Panc1 (cell line): Measurements from ENCODE around the gene NKAIN2. TPM values are rescaled to one million over a fixed set of nuclear protein-coding genes. Genes with fewer than 3 reads are reported as not detected.
A peak's percentile ranks its signal among the peaks of the same experiment; 100 is the strongest.

Experiments used
- ATAC-seq: fragments of 200-7000 bp; cut with Tn5 transposase; 2 replicates; pipeline ENCODE4 v1.9.1; 2020; ENCODE audit warnings: mild to moderate bottlenecking, moderate library complexity
- BruUV-seq: library from RNA; stranded (reverse); fragments of 400-500 nt; replicated peaks from 2 replicates; lab custom pipeline; 2021; lab: Mats Ljungman, UMichigan
- CTCF ChIA-PET: fragments of 300-600 bp; sonication (Branson Sonifier 250); formaldehyde crosslinking; loops from one replicate; lab custom pipeline; 2022; ENCODE audit warnings: antibody characterized with exemption; lab: Charles Lee
- POLR2A ChIA-PET: fragments of 300-600 bp; sonication (Branson Sonifier 250); formaldehyde crosslinking; loops from one replicate; lab custom pipeline; 2022; ENCODE audit warnings: antibody characterized with exemption; lab: Charles Lee
- DNase-seq: peaks from one replicate; pipeline ENCODE4 v3.0.0-alpha.2; 2010; ENCODE audit warnings: low read depth, low spot score
- H3K27ac ChIP-seq: 2 replicates; pipeline ENCODE4 v1.5.1; 2011; ENCODE audit warnings: mild to moderate bottlenecking, low read length, inconsistent platforms
- H3K27me3 ChIP-seq: fragments of 200-500 bp; sonication (Bioruptor generic); 2 replicates; pipeline ENCODE4 v1.6.0; 2014; ENCODE audit warnings: low read length, inconsistent platforms; ENCODE audit not compliant: control insufficient read depth, insufficient read depth
- H3K36me3 ChIP-seq: fragments of 200-500 bp; sonication (Bioruptor generic); 2 replicates; pipeline ENCODE4 v1.5.1; 2014; ENCODE audit warnings: inconsistent platforms, mild to moderate bottlenecking, low read length, moderate library complexity; ENCODE audit not compliant: control insufficient read depth, insufficient read depth
- H3K4me1 ChIP-seq: 2 replicates; pipeline ENCODE4 v1.5.1; 2011; ENCODE audit warnings: inconsistent platforms, mild to moderate bottlenecking, low read length, moderate library complexity; ENCODE audit not compliant: control insufficient read depth, insufficient read depth
- H3K4me3 ChIP-seq, 2 experiments: 2 replicates each; pipeline ENCODE4 v1.5.1; 2011 to 2012; ENCODE audit warnings: low read depth in 2 of 2, low read length in 2 of 2, mild to moderate bottlenecking in 2 of 2, inconsistent platforms in 1 of 2, moderate library complexity in 1 of 2
- H3K9me3 ChIP-seq: fragments of 200-500 bp; sonication (Bioruptor generic); 2 replicates; pipeline ENCODE4 v1.5.1; 2014; ENCODE audit warnings: low read depth, mild to moderate bottlenecking, inconsistent platforms, low read length, moderate library complexity; ENCODE audit not compliant: control insufficient read depth, insufficient read depth
- CTCF ChIP-seq: fragments of 450-650 bp; IDR thresholded peaks from 2 replicates; pipeline ENCODE4 v1.5.1; 2017; ENCODE audit warnings: mild to moderate bottlenecking
- POLR2AphosphoS5 ChIP-seq: IDR thresholded peaks from 2 replicates; pipeline ENCODE4 v1.6.1; 2012; ENCODE audit warnings: mild to moderate bottlenecking, low read depth, low read length, moderate library complexity
- REST ChIP-seq, 2 experiments: IDR thresholded peaks; 2 replicates each; pipeline ENCODE4 v1.6.1; 2011 to 2012; ENCODE audit warnings: low read depth in 2 of 2, control low read depth in 1 of 2, low read length in 1 of 2, mild to moderate bottlenecking in 1 of 2, moderate library complexity in 1 of 2; ENCODE audit not compliant: insufficient read depth in 1 of 2
- SIN3A ChIP-seq: IDR thresholded peaks from 2 replicates; pipeline ENCODE4 v1.6.1; 2012; ENCODE audit warnings: low read depth, mild to moderate bottlenecking, low read length, moderate library complexity, borderline replicate concordance; ENCODE audit not compliant: insufficient read depth
- TCF7L2 ChIP-seq: IDR thresholded peaks from 2 replicates; pipeline ENCODE4 v1.6.1; 2011; ENCODE audit warnings: mild to moderate bottlenecking, low read depth, low read length, inconsistent platforms
- in situ Hi-C: cut with HindIII; loops from 2 replicates; pipeline ENCODE4 v1.10.0; 2016; ENCODE audit warnings: low sequenced_read_pairs, low pct_unique_long_range_greater_than_20kb
- intact Hi-C: fragments of 100-400 bp; cut with micrococcal nuclease; formaldehyde crosslinking; loops from one replicate; pipeline ENCODE4 v1.10.0; 2022; ENCODE audit not compliant: unreplicated experiment
- total RNA-seq: library from RNA; stranded (reverse); gene quantifications from one replicate; pipeline ENCODE4 v1.2.1, GENCODE V29; 2021; ENCODE audit not compliant: unreplicated experiment

The NKAIN2 gene
- total RNA-seq, 1 experiment from 2014 or later: 2.6 TPM

DNA sequence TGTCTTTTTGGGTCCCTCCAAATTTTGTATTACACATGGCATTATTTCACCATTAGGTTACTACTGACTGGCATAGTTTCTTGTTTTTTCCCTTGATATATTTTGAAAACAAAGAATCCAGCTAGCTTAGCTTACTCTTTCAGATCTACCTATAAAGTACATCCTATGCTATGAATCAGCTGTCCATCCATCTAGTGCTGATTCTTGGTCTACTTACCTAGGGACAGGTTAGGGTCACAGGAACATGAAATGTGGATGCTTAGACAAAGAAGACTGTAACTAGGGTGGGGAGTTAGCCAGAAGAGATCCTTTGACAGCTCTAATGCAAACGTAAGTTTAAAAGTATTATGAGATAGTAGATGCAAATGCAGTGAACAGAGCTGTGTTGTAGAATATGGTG is 91.7 kb downstream of the NKAIN2 start:
- no peaks in the 10 kb centered on the region for H3K9me3 ChIP-seq
- H3K27ac ChIP-seq: no peak overlapping the region
- TF ChIP-seq TCF7L2 (no peak), POLR2AphosphoS5 (no peak), CTCF (no peak), SIN3A (no peak), REST (IDR thresholded peaks at IDR 0.05; ENCODE audit: insufficient read depth in 1 of 2, low read depth in 2 of 2, low read length in 1 of 2) (peak; percentile 31 to 76; a peak in 2 of 4 replicates)
- DNase-seq (no peak), ATAC-seq (no peak)
- in situ Hi-C loops: no loop called here
- no peaks in the 10 kb centered on the region for H3K27me3 ChIP-seq
- no peaks in the 10 kb centered on the region for H3K36me3 ChIP-seq
- no TSS peak for BruUV-seq
- H3K4me1 ChIP-seq: no peaks in the 10 kb centered on the region
- POLR2A ChIA-PET: no interaction called here
- intact Hi-C loops: no loop called here
- no peak overlapping the region for H3K4me3 ChIP-seq
- CTCF ChIA-PET: interaction anchor here (0.6 kb wide), 1 partner anchor 1244 kb away, joined by 3 read pairs; no protein-coding TSS in a partner anchor

DNA sequence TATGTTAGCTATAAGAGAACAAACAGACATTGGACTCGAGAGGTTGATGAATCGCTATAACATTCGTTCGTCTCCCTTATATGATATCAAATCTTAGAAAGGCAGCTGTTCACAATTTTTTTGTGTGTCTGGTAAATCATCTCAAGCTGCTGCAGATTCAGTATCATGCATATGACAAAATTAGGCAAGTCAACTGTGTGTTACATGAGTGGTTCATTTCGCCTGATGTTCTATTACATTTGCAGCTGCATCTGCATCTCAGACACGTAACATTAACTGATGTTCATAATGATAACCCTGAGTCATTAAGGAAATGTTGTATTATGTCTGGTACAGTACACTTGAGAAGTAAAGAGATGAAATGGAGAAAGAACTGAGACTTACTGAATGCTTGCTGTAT is 92.1 kb downstream of the NKAIN2 start:
- Histone ChIP-seq H3K36me3 (no peaks in the 10 kb centered on the region), H3K4me3 (no peak overlapping the region), H3K4me1 (no peaks in the 10 kb centered on the region), H3K27ac (no peak overlapping the region), H3K27me3 (no peaks in the 10 kb centered on the region), H3K9me3 (no peaks in the 10 kb centered on the region)
- TF ChIP-seq SIN3A (no peak), POLR2AphosphoS5 (no peak), TCF7L2 (no peak), REST (IDR thresholded peaks at IDR 0.05; ENCODE audit: insufficient read depth in 1 of 2, low read depth in 2 of 2, low read length in 1 of 2) (no peak), CTCF (no peak)
- BruUV-seq: no TSS peak
- ATAC-seq (no peak), DNase-seq (no peak)
- in situ Hi-C loops: no loop called here
- ChIA-PET POLR2A (no interaction called here), CTCF (interaction anchor here (0.6 kb wide), 1 partner anchor 1244 kb away, joined by 3 read pairs; no protein-coding TSS in a partner anchor)
- intact Hi-C loops: no loop called here
